HG03103 (cell line): Measurements from ENCODE around the gene ANKS6.

Experiments
- ATAC-seq: cut with Tn5 transposase; IDR thresholded peaks from one replicate; pipeline ENCODE4 v1.9.1; 2021; ENCODE audit warnings: low read depth; ENCODE audit not compliant: unreplicated experiment

Gene ANKS6

GRCh38 chr9:98793031-98793430 is 3.3 kb downstream of the ANKS6 start:
- ATAC-seq: no peak

- ATAC-seq: no peak
Observed at GRCh38 chr9:98791608-98792490, 4.5 kb downstream of the ANKS6 start.

- no peak for ATAC-seq
Observed at GRCh38 chr9:98790842-98791607, 5.3 kb downstream of the ANKS6 start.

GRCh38 chr9:98790134-98790841 is 6.1 kb downstream of the ANKS6 start:
- ATAC-seq: no peak

- ATAC-seq: no peak
Observed at GRCh38 chr9:98789483-98790133, 6.7 kb downstream of the ANKS6 start.

GRCh38 chr9:98787766-98788335 is 8.5 kb downstream of the ANKS6 start:
- ATAC-seq: no peak

GRCh38 chr9:98786750-98787510 is 9.4 kb downstream of the ANKS6 start:
- no peak for ATAC-seq

- no peak for ATAC-seq
Observed at GRCh38 chr9:98784831-98785806, 11.2 kb downstream of the ANKS6 start.

GRCh38 chr9:98783518-98784226 is 12.7 kb downstream of the ANKS6 start:
- ATAC-seq: no peak

GRCh38 chr9:98781588-98782383 is 14.6 kb downstream of the ANKS6 start:
- ATAC-seq: no peak

GRCh38 chr9:98780059-98780749 is 16.2 kb downstream of the ANKS6 start:
- ATAC-seq: no peak

GRCh38 chr9:98778711-98779530 is 17.4 kb downstream of the ANKS6 start:
- ATAC-seq: no peak

- ATAC-seq: no peak
Observed at GRCh38 chr9:98778251-98778650, 18.1 kb downstream of the ANKS6 start.

- no peak for ATAC-seq
Observed at GRCh38 chr9:98777618-98778017, 18.7 kb downstream of the ANKS6 start.

- no peak for ATAC-seq
Observed at GRCh38 chr9:98775831-98776441, 20.4 kb downstream of the ANKS6 start.
